HepG2 (cell line): ENCODE data around the gene RRP36. TPM values are rescaled to one million over a fixed set of nuclear protein-coding genes. Genes with fewer than 3 reads are reported as not detected.
A peak's percentile ranks its signal among the peaks of the same experiment; 100 is the strongest.

Experiments
- CBFB ChIP-seq: sonication (generic); formaldehyde crosslinking; IDR thresholded peaks from 2 replicates; pipeline ENCODE4 v1.4.0; 2020; ENCODE audit warnings: missing genetic modification reagents
- DR1 ChIP-seq: sonication (generic); formaldehyde crosslinking; IDR thresholded peaks from 2 replicates; pipeline ENCODE4 v1.8.0; 2021; ENCODE audit warnings: mild to moderate bottlenecking, missing genetic modification reagents, inconsistent platforms
- FOXA3 ChIP-seq: IDR thresholded peaks from 2 replicates; pipeline ENCODE4 v1.6.1; 2016; ENCODE audit warnings: missing genetic modification reagents, missing compliant biosample characterization
- IRF1 ChIP-seq: sonication (generic); formaldehyde crosslinking; IDR thresholded peaks from 2 replicates; pipeline ENCODE4 v1.4.0; 2020; ENCODE audit warnings: low read depth, mild to moderate bottlenecking, missing genetic modification reagents
- MTA3 ChIP-seq: sonication (generic); formaldehyde crosslinking; IDR thresholded peaks from 2 replicates; pipeline ENCODE4 v1.4.0; 2020; ENCODE audit warnings: missing genetic modification reagents
- NR1H2 ChIP-seq: sonication (generic); formaldehyde crosslinking; IDR thresholded peaks from 2 replicates; pipeline ENCODE4 v1.8.1; 2022; ENCODE audit warnings: low read depth, missing genetic modification reagents, borderline replicate concordance
- SSRP1 ChIP-seq: IDR thresholded peaks from 2 replicates; pipeline ENCODE4 v1.6.1; 2016; ENCODE audit warnings: control low read depth
- STAT5B ChIP-seq: sonication (generic); formaldehyde crosslinking; IDR thresholded peaks from 2 replicates; pipeline ENCODE4 v1.4.0; 2020; ENCODE audit warnings: missing genetic modification reagents
- ZBTB2 ChIP-seq: sonication (generic); formaldehyde crosslinking; IDR thresholded peaks from 2 replicates; pipeline ENCODE4 v1.8.0; 2022; ENCODE audit warnings: low read depth, missing genetic modification reagents
- ZEB1 ChIP-seq: IDR thresholded peaks from 2 replicates; pipeline ENCODE4 v1.6.1; 2012; ENCODE audit warnings: mild to moderate bottlenecking, low read depth, inconsistent platforms; ENCODE audit not compliant: insufficient replicate concordance
- ZNF282 ChIP-seq: fragments of 450-650 bp; IDR thresholded peaks from 2 replicates; pipeline ENCODE4 v1.6.1; 2018; ENCODE audit not compliant: partially characterized antibody
- ZNF451 ChIP-seq: sonication (generic); formaldehyde crosslinking; IDR thresholded peaks from 2 replicates; pipeline ENCODE4 v1.5.0; 2020; ENCODE audit warnings: mild to moderate bottlenecking, missing genetic modification reagents
- ZNF556 ChIP-seq: sonication (generic); formaldehyde crosslinking; IDR thresholded peaks from 2 replicates; pipeline ENCODE4 v1.4.0; 2020; ENCODE audit warnings: mild to moderate bottlenecking, missing genetic modification reagents, borderline replicate concordance
- ZNF567 ChIP-seq: sonication (generic); formaldehyde crosslinking; IDR thresholded peaks from 2 replicates; pipeline ENCODE4 v1.8.1; 2023; ENCODE audit warnings: mild to moderate bottlenecking, missing genetic modification reagents, borderline replicate concordance
- ZNF572 ChIP-seq: sonication (generic); formaldehyde crosslinking; IDR thresholded peaks from 2 replicates; pipeline ENCODE4 v1.5.1; 2020; ENCODE audit warnings: mild to moderate bottlenecking, missing genetic modification reagents
- ZNF574 ChIP-seq: sonication (generic); formaldehyde crosslinking; IDR thresholded peaks from 2 replicates; pipeline ENCODE4 v1.4.0; 2020; ENCODE audit warnings: missing genetic modification reagents
- ZNF749 ChIP-seq: sonication (generic); formaldehyde crosslinking; IDR thresholded peaks from 2 replicates; pipeline ENCODE4 v1.8.0; 2022; ENCODE audit warnings: mild to moderate bottlenecking, missing genetic modification reagents, moderate library complexity, borderline replicate concordance
- polyA plus RNA-seq, 8 experiments: library from polyadenylated mRNA; depleted of rRNA in 3 of 8; stranded (reverse) in 7 of 8; unstranded in 1 of 8; fragments of >200 nt; fragmentation: Illumina TruSeq in 4 of 8; extraction: Trizol in 4 of 8; gene quantifications; 2 replicates each; pipeline versions ENCODE4 v1.2.1 to v1.2.3, GENCODE V29; 2011 to 2016; ENCODE audit warnings: low read depth in 4 of 8, missing spikeins in 1 of 8, mixed read lengths in 1 of 8; ENCODE audit not compliant: insufficient read depth in 1 of 8
- total RNA-seq, 5 experiments: library from RNA; depleted of rRNA; stranded (reverse); fragments of >200 nt; fragmentation: Illumina TruSeq; extraction: Trizol; gene quantifications; 2 replicates each; pipeline ENCODE4 v1.2.3, GENCODE V29; 2016; ENCODE audit warnings: low read depth in 1 of 5
- TF ChIP-seq, protein P1 (sequence below): sonication (generic); formaldehyde crosslinking; IDR thresholded peaks from 2 replicates; pipeline ENCODE4 v1.8.0; 2022; ENCODE audit warnings: missing genetic modification reagents, mild to moderate bottlenecking, inconsistent platforms, borderline replicate concordance
- TF ChIP-seq, protein P2 (sequence below): sonication (generic); formaldehyde crosslinking; IDR thresholded peaks from 2 replicates; pipeline ENCODE4 v1.4.0; 2020; ENCODE audit warnings: missing genetic modification reagents, mild to moderate bottlenecking, borderline replicate concordance

Gene RRP36
- total and polyA plus RNA-seq, 2 of the 13 experiments (the other 11 are each of a cell fraction or from before 2014, with no cell fraction given) = 29.5 to 144 TPM

DNA sequence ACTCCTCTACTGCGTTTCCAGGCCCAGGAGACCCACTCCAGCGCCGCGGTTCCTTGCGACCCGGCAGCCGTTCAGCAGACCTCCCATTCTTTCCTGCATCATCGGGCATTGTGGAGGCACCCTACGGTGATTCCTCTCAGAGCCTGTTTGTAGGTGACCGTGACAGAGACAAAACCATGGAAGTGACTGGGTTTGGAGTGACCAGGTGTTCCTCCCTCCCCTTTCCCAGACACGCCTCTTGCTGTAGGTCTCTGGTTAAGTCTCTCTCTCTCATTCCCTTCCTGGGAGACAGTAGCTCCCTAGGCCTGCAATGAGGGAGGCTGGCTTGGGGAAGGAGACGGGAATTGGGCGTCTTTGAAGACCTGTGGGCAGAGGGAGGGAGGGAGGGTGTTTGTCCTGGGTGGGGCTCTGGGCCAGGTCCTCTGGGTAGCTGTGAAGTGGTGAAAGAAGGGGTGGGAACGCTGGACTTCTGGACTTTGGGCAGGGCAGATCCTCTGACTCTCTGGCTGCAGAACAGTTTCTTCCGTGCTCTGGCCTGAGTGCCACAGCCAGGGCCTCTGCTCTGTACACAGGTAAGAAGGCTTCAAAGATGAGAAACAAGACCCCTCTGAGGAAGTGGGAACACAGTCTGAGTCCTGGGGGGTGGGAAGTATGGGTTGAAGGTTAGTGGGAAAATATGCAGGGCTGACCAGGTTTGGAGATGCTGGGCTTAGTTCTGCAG is 38.8 kb downstream of the RRP36 start (continued):
- peak; percentile 73 for TF ChIP-seq FOXA3
- TF ChIP-seq IRF1 (CRISPR knock-in tag) = 0 out of 2 replicates have a peak, but pooled peaks have one; percentile 32
- peak; percentile 1 for TF ChIP-seq ZNF574 (CRISPR knock-in tag)
- no peak for TF ChIP-seq DR1 (CRISPR knock-in tag)
- TF ChIP-seq NR1H2 (CRISPR knock-in tag) = no peak; the same call in 1 of the 2 replicates
- 0 out of 2 replicates have a peak, but pooled peaks have one; percentile 24 for TF ChIP-seq ZNF749
- TF ChIP-seq CBFB (CRISPR knock-in tag) = no peak
- no peak for TF ChIP-seq STAT5B (CRISPR knock-in tag)
- no peak for TF ChIP-seq ZNF282
- TF ChIP-seq, protein P1, sequence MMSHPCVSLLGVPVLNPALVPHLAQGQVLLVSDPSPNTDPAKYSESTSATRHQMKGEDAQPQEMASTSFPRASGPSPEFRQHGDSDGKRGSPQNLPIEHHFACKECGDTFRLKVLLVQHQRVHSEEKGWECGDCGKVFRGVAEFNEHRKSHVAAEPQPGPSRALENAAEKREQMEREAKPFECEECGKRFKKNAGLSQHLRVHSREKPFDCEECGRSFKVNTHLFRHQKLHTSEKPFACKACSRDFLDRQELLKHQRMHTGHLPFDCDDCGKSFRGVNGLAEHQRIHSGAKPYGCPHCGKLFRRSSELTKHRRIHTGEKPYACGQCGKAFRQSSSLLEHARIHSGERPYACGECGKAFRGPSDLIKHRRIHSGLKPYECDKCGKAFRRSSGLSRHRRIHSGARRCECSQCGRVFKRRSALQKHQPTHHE (CRISPR knock-in tag) = peak; percentile 63; the same call in 1 of the 2 replicates
- 0 out of 2 replicates have a peak, but pooled peaks have one; percentile 20 for TF ChIP-seq ZNF556 (CRISPR knock-in tag)
- TF ChIP-seq, protein P2, sequence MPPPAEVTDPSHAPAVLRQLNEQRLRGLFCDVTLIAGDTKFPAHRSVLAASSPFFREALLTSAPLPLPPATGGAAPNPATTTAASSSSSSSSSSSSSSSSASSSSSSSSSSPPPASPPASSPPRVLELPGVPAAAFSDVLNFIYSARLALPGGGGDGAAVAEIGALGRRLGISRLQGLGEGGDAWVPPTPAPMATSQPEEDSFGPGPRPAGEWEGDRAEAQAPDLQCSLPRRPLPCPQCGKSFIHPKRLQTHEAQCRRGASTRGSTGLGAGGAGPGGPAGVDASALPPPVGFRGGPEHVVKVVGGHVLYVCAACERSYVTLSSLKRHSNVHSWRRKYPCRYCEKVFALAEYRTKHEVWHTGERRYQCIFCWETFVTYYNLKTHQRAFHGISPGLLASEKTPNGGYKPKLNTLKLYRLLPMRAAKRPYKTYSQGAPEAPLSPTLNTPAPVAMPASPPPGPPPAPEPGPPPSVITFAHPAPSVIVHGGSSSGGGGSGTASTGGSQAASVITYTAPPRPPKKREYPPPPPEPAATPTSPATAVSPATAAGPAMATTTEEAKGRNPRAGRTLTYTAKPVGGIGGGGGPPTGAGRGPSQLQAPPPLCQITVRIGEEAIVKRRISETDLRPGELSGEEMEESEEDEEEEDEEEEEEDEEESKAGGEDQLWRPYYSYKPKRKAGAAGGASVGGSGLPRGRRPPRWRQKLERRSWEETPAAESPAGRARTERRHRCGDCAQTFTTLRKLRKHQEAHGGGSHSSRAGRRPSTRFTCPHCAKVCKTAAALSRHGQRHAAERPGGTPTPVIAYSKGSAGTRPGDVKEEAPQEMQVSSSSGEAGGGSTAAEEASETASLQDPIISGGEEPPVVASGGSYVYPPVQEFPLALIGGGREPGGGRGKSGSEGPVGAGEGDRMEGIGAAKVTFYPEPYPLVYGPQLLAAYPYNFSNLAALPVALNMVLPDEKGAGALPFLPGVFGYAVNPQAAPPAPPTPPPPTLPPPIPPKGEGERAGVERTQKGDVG (CRISPR knock-in tag) = 0 out of 2 replicates have a peak, but pooled peaks have one; percentile 65
- TF ChIP-seq ZBTB2 = no peak
- TF ChIP-seq SSRP1 (CRISPR knock-in tag) = peak; percentile 97
- peak; percentile 92; the same call in 1 of the 2 replicates for TF ChIP-seq ZNF572 (CRISPR knock-in tag)
- no peak; the same call in 1 of the 2 replicates for TF ChIP-seq ZNF567
- TF ChIP-seq ZNF451 (CRISPR knock-in tag) = peak; percentile 15; the same call in 1 of the 2 replicates
- TF ChIP-seq MTA3 = no peak
- peak; percentile 49 for TF ChIP-seq ZEB1
